HepG2 (cell line): ENCODE data around the gene UGT8. TPM values are rescaled to one million over a fixed set of nuclear protein-coding genes. Genes with fewer than 3 reads are reported as not detected.

ENCODE experiments used
- ATAC-seq: fragments of 200-7000 bp; cut with Tn5 transposase; 3 replicates; pipeline ENCODE4 v1.9.1; 2020; ENCODE audit warnings: mild to moderate bottlenecking, moderate library complexity
- BruUV-seq: library from RNA; stranded (reverse); fragments of 400-500 nt; replicated peaks from 2 replicates; lab custom pipeline; 2021; lab: Mats Ljungman, UMichigan
- CTCF ChIA-PET: fragments of 300-600 bp; formaldehyde crosslinking; extraction: SDS; loops from one replicate; lab custom pipeline; 2021; ENCODE audit warnings: low total read pairs, inconsistent platforms, low intra/inter-chr PET ratio; lab: Yijun Ruan, JAX
- POLR2A ChIA-PET: fragments of 350-600 bp; sonication (Branson Sonifier 250); formaldehyde crosslinking; loops from one replicate; lab custom pipeline; 2020; ENCODE audit warnings: antibody characterized with exemption, inconsistent platforms; lab: Yijun Ruan, JAX
- DNase-seq: peaks from one replicate; pipeline ENCODE4 v3.0.0-alpha.2; 2015; ENCODE audit warnings: low spot score
- FAIRE-seq: peaks from 3 replicates; lab custom pipeline; 2011; peaks lifted over from hg19 to GRCh38; lab: Jason Lieb, UNC
- H2AFZ ChIP-seq: one replicate; pipeline ENCODE4 v1.6.1; 2011; ENCODE audit warnings: low read length, inconsistent platforms
- H3K27ac ChIP-seq: fragments of 300-600 bp; 3 replicates; pipeline ENCODE4 v1.8.0; 2011; ENCODE audit warnings: mixed run types, mild to moderate bottlenecking, mixed read lengths, low read length, inconsistent platforms; ENCODE audit not compliant: insufficient read depth; ENCODE audit errors: extremely low read length
- H3K27me3 ChIP-seq, 2 experiments: fragments of 200-600 bp in 1 of 2; 2 replicates in 1 of 2; 3 replicates in 1 of 2; pipeline versions ENCODE4 v1.6.0 to v1.8.0; 2011; ENCODE audit warnings: low read length in 2 of 2, mild to moderate bottlenecking in 2 of 2, moderate library complexity in 2 of 2, inconsistent platforms in 1 of 2; ENCODE audit not compliant: insufficient read depth in 2 of 2, control insufficient read depth in 1 of 2
- H3K36me3 ChIP-seq, 2 experiments: fragments of 200-600 bp in 1 of 2; replicated peaks in 1 of 2; 2 replicates in 1 of 2; 3 replicates in 1 of 2; pipeline versions ENCODE4 v1.5.1 to v1.8.0; 2011; ENCODE audit warnings: low read length in 2 of 2, inconsistent platforms in 1 of 2; ENCODE audit not compliant: insufficient read depth in 2 of 2, control insufficient read depth in 1 of 2
- H3K4me1 ChIP-seq: 2 replicates; pipeline ENCODE4 v1.5.1; 2012; ENCODE audit warnings: low read length, inconsistent platforms; ENCODE audit not compliant: insufficient read depth
- H3K4me2 ChIP-seq: 2 replicates; pipeline ENCODE4 v1.6.0; 2011; ENCODE audit warnings: low read depth, low read length, inconsistent platforms
- H3K4me3 ChIP-seq, 3 experiments: fragments of 200-600 bp in 1 of 3; sonication (generic), shearing (Covaris generic) in 1 of 3; replicated peaks in 1 of 3; 2 replicates each; pipeline ENCODE4 v1.5.1; 2011 to 2016; ENCODE audit warnings: low read length in 3 of 3, inconsistent platforms in 2 of 3, low read depth in 2 of 3, mild to moderate bottlenecking in 2 of 3, control low read depth in 1 of 3, mixed read lengths in 1 of 3; ENCODE audit not compliant: insufficient read depth in 1 of 3
- H3K79me2 ChIP-seq: one replicate; pipeline ENCODE4 v1.6.1; 2011; ENCODE audit warnings: low read length, inconsistent platforms; ENCODE audit not compliant: insufficient read depth
- H3K9ac ChIP-seq: 2 replicates; pipeline ENCODE4 v1.6.0; 2011; ENCODE audit warnings: mild to moderate bottlenecking, low read depth, low read length, inconsistent platforms; ENCODE audit not compliant: insufficient read depth
- H3K9me3 ChIP-seq: 2 replicates; pipeline ENCODE4 v1.5.1; 2012; ENCODE audit warnings: mild to moderate bottlenecking, low read length
- H4K20me1 ChIP-seq: 2 replicates; pipeline ENCODE4 v1.6.0; 2011; ENCODE audit warnings: inconsistent platforms, mild to moderate bottlenecking, low read length, moderate library complexity; ENCODE audit not compliant: insufficient read depth
- HCFC1 ChIP-seq: fragments of 150-350 bp; IDR thresholded peaks from 2 replicates; pipeline ENCODE4 v1.6.1; 2014; ENCODE audit warnings: low read depth, low read length
- KAT2B ChIP-seq: fragments of 150-350 bp; IDR thresholded peaks from 2 replicates; pipeline ENCODE4 v1.6.1; 2014; ENCODE audit warnings: low read depth, low read length, borderline replicate concordance
- MXD4 ChIP-seq: IDR thresholded peaks from 2 replicates; pipeline ENCODE4 v1.6.1; 2016; ENCODE audit warnings: mild to moderate bottlenecking, missing biosample characterization, missing genetic modification reagents
- NFATC3 ChIP-seq: sonication (generic); formaldehyde crosslinking; IDR thresholded peaks from 2 replicates; pipeline ENCODE4 v1.5.1; 2020; ENCODE audit warnings: mild to moderate bottlenecking, missing genetic modification reagents
- SOX5 ChIP-seq: IDR thresholded peaks from 2 replicates; pipeline ENCODE4 v1.6.1; 2016; ENCODE audit warnings: borderline replicate concordance
- STAG1 ChIP-seq: sonication (generic); formaldehyde crosslinking; IDR thresholded peaks from 2 replicates; pipeline ENCODE4 v1.4.0; 2020; ENCODE audit warnings: missing genetic modification reagents
- YY1 ChIP-seq: IDR thresholded peaks from 2 replicates; pipeline ENCODE4 v1.6.1; 2011; ENCODE audit warnings: low read length, low read depth, moderate library complexity, mild to moderate bottlenecking; ENCODE audit not compliant: insufficient read depth, insufficient replicate concordance
- ZNF225 ChIP-seq: sonication (generic); formaldehyde crosslinking; IDR thresholded peaks from 2 replicates; pipeline ENCODE4 v1.4.0; 2020; ENCODE audit warnings: mild to moderate bottlenecking, missing genetic modification reagents
- ZNF670 ChIP-seq: sonication (generic); formaldehyde crosslinking; IDR thresholded peaks from 2 replicates; pipeline ENCODE4 v1.8.0; 2022; ENCODE audit warnings: mild to moderate bottlenecking, missing genetic modification reagents, borderline replicate concordance
- WGBS: methylation state at CpG from one replicate; pipeline ENCODE4 v1.1.6; 2017; ENCODE audit warnings: low lambda C conversion rate; 5-methylcytosine and 5-hydroxymethylcytosine counted together
- in situ Hi-C: cut with HindIII; loops from 2 replicates; pipeline ENCODE4 v1.10.0; 2017; ENCODE audit warnings: low pct_unique_long_range_greater_than_20kb; ENCODE audit not compliant: extremely low pct_ligation_motif_present
- intact Hi-C: fragments of 100-400 bp; cut with micrococcal nuclease; formaldehyde crosslinking; loops from one replicate; pipeline ENCODE4 v1.10.0; 2022; ENCODE audit not compliant: unreplicated experiment
- polyA plus RNA-seq, 8 experiments: library from polyadenylated mRNA; depleted of rRNA in 3 of 8; stranded (reverse) in 7 of 8; unstranded in 1 of 8; fragments of >200 nt; fragmentation: Illumina TruSeq in 4 of 8; extraction: Trizol in 4 of 8; gene quantifications; 2 replicates each; pipeline versions ENCODE4 v1.2.1 to v1.2.3, GENCODE V29; 2011 to 2016; ENCODE audit warnings: low read depth in 4 of 8, missing spikeins in 1 of 8, mixed read lengths in 1 of 8; ENCODE audit not compliant: insufficient read depth in 1 of 8
- total RNA-seq, 5 experiments: library from RNA; depleted of rRNA; stranded (reverse); fragments of >200 nt; fragmentation: Illumina TruSeq; extraction: Trizol; gene quantifications; 2 replicates each; pipeline ENCODE4 v1.2.3, GENCODE V29; 2016; ENCODE audit warnings: low read depth in 1 of 5

Gene UGT8
- total and polyA plus RNA-seq, 2 of the 13 experiments (the other 11 are each of a cell fraction or from before 2014, with no cell fraction given) = not detected

DNA sequence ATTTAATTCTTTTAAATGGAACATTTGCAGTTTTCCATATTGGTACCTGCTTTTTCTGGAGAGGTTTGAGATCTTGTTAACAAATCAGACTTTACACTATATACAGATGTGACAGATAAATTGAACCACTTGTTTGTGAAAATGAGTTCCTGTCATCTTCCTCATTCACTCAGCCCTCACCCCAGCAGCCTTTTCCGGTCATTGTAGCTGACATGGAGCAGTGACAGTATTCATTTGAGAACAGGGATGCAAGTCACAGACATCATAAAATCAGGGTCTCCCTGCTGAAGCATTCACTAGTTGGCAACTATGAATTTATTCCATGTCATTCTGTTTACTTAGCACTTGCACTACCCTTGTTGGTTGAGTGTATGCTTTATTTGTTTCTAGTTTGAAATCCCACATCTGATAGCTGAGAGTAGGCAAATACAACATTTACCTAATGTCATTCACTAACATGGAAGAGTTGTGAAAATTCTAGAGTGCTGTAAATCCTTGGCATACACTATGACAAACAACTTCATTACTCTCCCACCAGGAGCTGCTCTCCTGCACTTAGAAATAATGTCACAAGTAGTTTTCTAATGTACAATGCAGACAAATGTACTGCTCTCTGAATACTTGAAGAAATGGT, 78.9 kb downstream of the UGT8 start:
- Histone ChIP-seq H3K79me2 (no peaks in the 10 kb centered on the region), H3K27ac (no peak overlapping the region), H4K20me1 (no peaks in the 10 kb centered on the region), H3K4me2 (no peak overlapping the region), H3K9ac (no peak overlapping the region), H3K9me3 (no peaks in the 10 kb centered on the region), H3K27me3 (no peaks in the 10 kb centered on the region), H3K36me3 (no peaks in the 10 kb centered on the region), H2AFZ (no peak overlapping the region), H3K4me3 (no peak overlapping the region), H3K4me1 (no peaks in the 10 kb centered on the region)
- ChIA-PET CTCF (no interaction called here), POLR2A (no interaction called here)
- in situ Hi-C loops = no loop called here
- intact Hi-C loops = no loop called here
- 31% methylated on average over 1 of the region's 1 CpG for WGBS
- no peak for ATAC-seq
- no peak for FAIRE-seq
- BruUV-seq = no TSS peak
- no peak for TF ChIP-seq NFATC3 (CRISPR knock-in tag)
- DNase-seq = no peak

DNA sequence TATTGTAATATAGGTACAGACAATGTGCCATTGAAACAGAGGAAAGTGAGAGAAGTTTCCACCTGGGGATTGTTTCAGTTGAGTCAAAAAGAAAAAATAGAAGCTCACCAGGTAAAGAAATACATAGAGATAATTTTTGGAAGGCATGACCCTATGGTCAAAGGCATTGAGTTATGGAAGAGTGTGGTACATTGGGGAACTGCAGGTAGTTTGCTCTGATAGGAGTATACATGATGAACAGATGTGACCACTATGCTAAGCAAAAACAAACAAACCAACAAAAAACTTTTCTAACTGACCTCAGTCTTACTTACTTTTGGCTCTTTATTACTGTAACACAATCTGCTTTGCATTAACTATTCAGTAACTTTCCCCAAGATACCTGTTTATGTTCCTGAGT, 85.9 kb downstream of the UGT8 start:
- Histone ChIP-seq H3K4me2 (no peak overlapping the region), H3K4me1 (no peaks in the 10 kb centered on the region), H3K4me3 (no peak overlapping the region), H3K9ac (no peak overlapping the region), H4K20me1 (no peaks in the 10 kb centered on the region), H3K79me2 (no peaks in the 10 kb centered on the region), H3K27me3 (no peaks in the 10 kb centered on the region; a peak in 1 of 5 replicates), H3K36me3 (no peaks in the 10 kb centered on the region), H3K27ac (no peak overlapping the region), H2AFZ (no peak overlapping the region), H3K9me3 (no peaks in the 10 kb centered on the region)
- ATAC-seq (no peak), FAIRE-seq (no peak), DNase-seq (no peak)
- TF ChIP-seq STAG1 (CRISPR knock-in tag) = no peak
- TF ChIP-seq YY1 = no peak
- TF ChIP-seq KAT2B = no peak
- TF ChIP-seq ZNF225 (CRISPR knock-in tag) = no peak
- TF ChIP-seq HCFC1 = no peak
- no peak for TF ChIP-seq SOX5 (CRISPR knock-in tag)
- no peak for TF ChIP-seq MXD4 (CRISPR knock-in tag)
- TF ChIP-seq ZNF670 = no peak
- in situ Hi-C loops = no loop called here
- ChIA-PET POLR2A (no interaction called here), CTCF (interaction anchor here (0.5 kb wide), 1 partner anchor 27 kb away, joined by 3 read pairs; no protein-coding TSS in a partner anchor)
- intact Hi-C loops = no loop called here
- BruUV-seq = no TSS peak
